ENCODE results near the gene ARHGAP28. TPM values are rescaled to one million over a fixed set of nuclear protein-coding genes. Genes with fewer than 3 reads are reported as not detected.

ARHGAP28 gene
- total RNA-seq, 4 donors from 2014 or later, result 1.1 to 26.3 (median 2.6) TPM

- Histone ChIP-seq H3K36me3 (no peaks in the 10 kb centered on the region), H3K27ac (peak overlapping the region in 2 of 4 donors; percentile 15 to 34), H3K4me1 (no peaks in the 10 kb centered on the region), H3K4me3 (no peak overlapping the region), H3K9me3 (no peaks in the 10 kb centered on the region), H3K27me3 (no peaks in the 10 kb centered on the region)
- 79 to 97% methylated on average over 5 to 25 of the region's 25 CpGs for WGBS, 2 donors (ENCODE audit: low coverage in 1 of 2)
- TF ChIP-seq POLR2A (IDR thresholded peaks at IDR 0.05) (no peak), EP300 (IDR thresholded peaks at IDR 0.05; ENCODE audit: low read depth) (no peak), CTCF (IDR thresholded peaks at IDR 0.05) (no peak), POLR2AphosphoS5 (IDR thresholded peaks at IDR 0.05) (no peak)
- no peak for DNase-seq
- in situ Hi-C loops (cut with MboI; ENCODE audit: low pct_ligation_motif_present in 1 of 4, low pct_unique_long_range_greater_than_20kb in 1 of 4, low sequenced_read_pairs in 3 of 4), result no loop called here
- intact Hi-C loops (cut with DNase I; ENCODE audit: low total_unique reads), result no loop called here
Measured at GRCh38 chr18:6683112-6683876, 46.2 kb upstream of the ARHGAP28 start.

GRCh38 chr18:6687676-6688075 is 41.8 kb upstream of the ARHGAP28 start:
- no peak overlapping the region for H3K27ac ChIP-seq
- TF ChIP-seq CTCF (IDR thresholded peaks at IDR 0.05), result no peak
- TF ChIP-seq POLR2A (IDR thresholded peaks at IDR 0.05), result no peak
- no peak for TF ChIP-seq EP300 (IDR thresholded peaks at IDR 0.05; ENCODE audit: low read depth)
- TF ChIP-seq POLR2AphosphoS5 (IDR thresholded peaks at IDR 0.05), result no peak
- no peaks in the 10 kb centered on the region for H3K9me3 ChIP-seq
- DNase-seq, result no peak
- no peak overlapping the region for H3K4me3 ChIP-seq
- in situ Hi-C loops (cut with MboI; ENCODE audit: low pct_ligation_motif_present in 1 of 4, low pct_unique_long_range_greater_than_20kb in 1 of 4, low sequenced_read_pairs in 3 of 4), result no loop called here
- intact Hi-C loops (cut with DNase I; ENCODE audit: low total_unique reads), result no loop called here
- H3K4me1 ChIP-seq, result no peaks in the 10 kb centered on the region
- no peaks in the 10 kb centered on the region for H3K27me3 ChIP-seq
- H3K36me3 ChIP-seq, result no peaks in the 10 kb centered on the region

GRCh38 chr18:6708890-6709289 is 20.6 kb upstream of the ARHGAP28 start:
- 74 to 88% methylated on average over 1 of the region's 1 CpG for WGBS, 2 donors (ENCODE audit: low coverage in 1 of 2)
- in situ Hi-C loops (cut with MboI; ENCODE audit: low pct_ligation_motif_present in 1 of 4, low pct_unique_long_range_greater_than_20kb in 1 of 4, low sequenced_read_pairs in 3 of 4) (loop anchor here in 1 of 4 donors (25.0 kb wide), 1 partner anchor 103 kb away; no protein-coding TSS in a partner anchor), intact Hi-C loops (cut with DNase I; ENCODE audit: low total_unique reads) (no loop called here)
- H3K4me3 ChIP-seq, result no peak overlapping the region
- no peaks in the 10 kb centered on the region for H3K36me3 ChIP-seq
- H3K4me1 ChIP-seq, result no peaks in the 10 kb centered on the region
- H3K27ac ChIP-seq, result no peak overlapping the region
- no peaks in the 10 kb centered on the region for H3K27me3 ChIP-seq
- no peak for DNase-seq
- no peaks in the 10 kb centered on the region for H3K9me3 ChIP-seq
- TF ChIP-seq EP300 (IDR thresholded peaks at IDR 0.05; ENCODE audit: low read depth), result no peak
- TF ChIP-seq CTCF (IDR thresholded peaks at IDR 0.05), result no peak
- no peak for TF ChIP-seq POLR2AphosphoS5 (IDR thresholded peaks at IDR 0.05)
- TF ChIP-seq POLR2A (IDR thresholded peaks at IDR 0.05), result no peak

GRCh38 chr18:6711467-6711866 is 18.0 kb upstream of the ARHGAP28 start:
- no peaks in the 10 kb centered on the region for H3K9me3 ChIP-seq

More at GRCh38 chr18:6711467-6711866, 18.0 kb upstream of the ARHGAP28 start:
- Histone ChIP-seq H3K27ac (no peak overlapping the region), H3K4me1 (no peaks in the 10 kb centered on the region), H3K4me3 (no peak overlapping the region), H3K27me3 (no peaks in the 10 kb centered on the region), H3K36me3 (no peaks in the 10 kb centered on the region)
- no peak for DNase-seq
- intact Hi-C loops (cut with DNase I; ENCODE audit: low total_unique reads) (no loop called here), in situ Hi-C loops (cut with MboI; ENCODE audit: low pct_ligation_motif_present in 1 of 4, low pct_unique_long_range_greater_than_20kb in 1 of 4, low sequenced_read_pairs in 3 of 4) (loop anchor here in 1 of 4 donors (25.0 kb wide), 1 partner anchor 101 kb away; no protein-coding TSS in a partner anchor)
- 94 to 100% methylated on average over 1 of the region's 1 CpG for WGBS, 2 donors (ENCODE audit: low coverage in 1 of 2)
- TF ChIP-seq EP300 (IDR thresholded peaks at IDR 0.05; ENCODE audit: low read depth), result no peak
- TF ChIP-seq CTCF (IDR thresholded peaks at IDR 0.05), result no peak
- TF ChIP-seq POLR2AphosphoS5 (IDR thresholded peaks at IDR 0.05), result no peak
- TF ChIP-seq POLR2A (IDR thresholded peaks at IDR 0.05), result no peak

All from transverse colon (tissue), 4 donors.